ENCODE data around the gene SHF.

DNA sequence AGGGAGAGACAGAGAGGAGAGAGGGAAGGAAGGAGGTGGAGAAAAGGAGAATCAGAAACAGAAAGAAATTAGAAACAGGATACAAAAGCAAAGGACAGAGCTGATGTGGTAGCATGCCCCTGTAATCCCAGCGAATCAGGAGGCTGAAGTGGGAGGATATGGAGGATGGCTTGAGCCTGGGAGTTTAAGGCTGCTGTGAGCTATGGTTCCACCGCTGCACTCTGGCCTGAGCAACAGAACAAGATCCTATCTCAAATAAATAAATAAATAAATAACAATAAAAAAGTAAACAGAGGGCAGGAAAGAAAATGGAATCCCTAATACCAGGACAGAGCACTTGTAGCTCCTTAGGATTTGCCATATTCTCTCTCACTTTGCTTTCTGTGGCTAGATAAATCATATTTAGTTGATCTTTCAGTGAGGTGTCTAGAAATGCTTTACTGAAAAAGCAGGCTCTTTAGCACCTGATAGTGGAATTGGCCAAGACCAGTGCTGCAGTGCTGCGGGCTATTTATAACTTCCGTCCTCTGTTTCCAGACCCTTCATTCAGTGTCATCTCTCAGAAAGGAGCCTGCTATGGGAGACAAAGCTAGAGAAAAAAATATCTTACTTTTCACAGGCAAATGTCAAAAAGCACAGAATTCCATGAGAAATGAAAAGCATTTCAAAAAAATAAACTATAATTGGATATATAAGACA lies 44.2 kb upstream of the SHF start:
- TF ChIP-seq CTCF (conservative IDR thresholded peaks at IDR 0.05 in 1 of 2, IDR thresholded peaks at IDR 0.05 in 1 of 2; ENCODE audit: low read depth in 1 of 2, low read length in 2 of 2), result no peak
- no peak for TF ChIP-seq EZH2 (IDR thresholded peaks at IDR 0.05; ENCODE audit: low read length, missing control alignments)
